ENCODE measurements around the gene NT5M. TPM values are rescaled to one million over a fixed set of nuclear protein-coding genes. Genes with fewer than 3 reads are reported as not detected.

The NT5M gene
- total RNA-seq, 1 experiment from 2014 or later: 0.41 TPM

DNA sequence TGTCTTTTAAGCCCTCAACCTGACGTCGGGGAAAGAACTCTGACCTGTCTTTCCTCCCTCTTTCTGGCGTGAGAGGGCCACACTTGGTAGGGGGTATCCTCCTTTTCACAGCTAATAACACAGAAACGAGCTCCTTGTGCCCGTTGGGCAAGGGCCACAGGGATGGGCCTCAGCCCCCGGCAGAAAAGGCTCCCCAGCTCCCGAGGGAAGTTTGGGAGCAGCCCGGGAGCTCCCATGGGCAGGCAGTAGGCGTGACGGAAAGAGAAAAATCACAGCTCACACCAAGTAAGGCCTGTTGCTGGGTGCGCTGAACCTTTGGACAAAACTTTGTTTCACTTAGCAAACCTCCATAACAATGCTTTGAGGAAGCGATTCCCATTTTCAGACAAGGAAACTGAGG is 90.8 kb downstream of the NT5M start:
- no peak for DNase-seq (ENCODE audit: low spot score)

DNA sequence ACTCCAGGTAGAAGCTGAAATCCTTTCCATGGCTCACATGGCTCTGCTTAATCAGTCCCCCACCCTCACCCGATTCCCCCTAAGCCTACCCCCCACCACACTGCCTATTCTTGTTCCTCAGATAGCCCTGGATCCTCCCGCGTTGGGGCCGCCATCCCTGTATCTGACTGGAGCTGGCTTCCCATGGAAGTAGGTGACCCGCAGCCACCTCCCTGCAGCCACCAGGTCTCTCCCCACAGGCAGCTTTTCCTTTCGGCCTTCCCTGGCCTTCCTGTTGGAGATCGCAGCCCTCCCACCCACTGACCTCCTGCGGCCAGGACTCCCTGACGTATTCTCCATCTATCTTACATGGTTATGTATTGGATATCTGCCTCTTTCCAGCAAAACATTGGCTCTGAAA is 91.3 kb downstream of the NT5M start:
- DNase-seq (ENCODE audit: low spot score): no peak

DNA sequence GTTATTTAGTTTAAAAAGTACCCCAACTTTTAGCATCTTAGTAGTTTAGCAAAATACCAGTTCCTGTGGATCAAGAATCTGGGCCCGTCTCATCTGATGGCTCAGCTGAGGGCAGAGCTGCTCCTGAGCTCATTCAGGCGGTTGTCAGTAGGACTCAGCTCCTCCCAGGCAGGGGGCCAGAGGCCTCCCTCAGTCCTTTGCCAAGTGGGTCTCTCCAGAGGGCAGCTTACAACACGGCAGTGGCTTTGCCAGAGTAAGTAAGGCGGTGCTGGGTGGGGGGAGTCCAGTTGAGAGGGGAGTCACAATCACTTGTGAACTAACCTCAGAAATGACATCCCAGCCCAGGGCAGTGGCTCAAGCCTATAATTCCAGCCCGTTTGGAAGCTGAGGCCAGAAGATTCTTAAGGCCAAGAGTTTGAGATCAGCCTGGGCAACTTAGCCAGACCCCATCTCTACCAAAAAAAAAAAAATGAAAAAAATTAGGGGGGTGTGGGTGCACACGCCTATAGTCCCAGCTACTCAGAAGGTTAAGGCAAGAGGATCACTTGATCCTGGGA is 92.2 kb downstream of the NT5M start:
- no peak for DNase-seq (ENCODE audit: low spot score)

DNA sequence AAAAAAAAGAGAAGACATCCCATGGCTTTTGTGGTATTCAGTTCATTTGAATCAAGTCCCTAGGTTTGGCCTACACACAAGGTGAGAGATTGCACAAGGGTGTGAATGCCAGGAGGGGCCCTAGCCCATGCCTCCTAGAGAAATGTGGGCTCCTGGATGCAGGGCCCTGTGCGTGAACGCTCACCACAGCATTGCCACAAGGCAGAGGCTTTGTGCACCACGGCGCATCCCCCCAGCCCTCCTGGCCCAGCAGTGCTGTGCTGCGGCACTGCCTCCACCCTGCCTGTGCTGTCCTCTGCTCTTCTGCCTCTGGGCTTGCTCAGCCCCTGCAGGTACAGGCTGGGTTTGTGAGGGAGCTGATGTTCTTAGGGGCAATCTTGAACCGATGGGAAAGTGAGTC is 92.7 kb downstream of the NT5M start:
- DNase-seq (ENCODE audit: low spot score): no peak

Other genes starting within 250 kb of the NT5M start
- 3.5 and 3.9 TPM in 2 replicates for gene PLD6, start 97.0 kb upstream of the NT5M start, total RNA-seq (2014; rRNA removed; shearing (Covaris generic))
- gene FLCN, start 66.2 kb upstream of the NT5M start, total RNA-seq (2014; rRNA removed; shearing (Covaris generic)): 14.8 and 21.8 TPM in 2 replicates
- 35.4 and 44.9 TPM in 2 replicates for gene COPS3, start 22.1 kb upstream of the NT5M start, total RNA-seq (2014; rRNA removed; shearing (Covaris generic))
- 8.9 and 10.5 TPM in 2 replicates for gene MED9, start 173.6 kb downstream of the NT5M start, total RNA-seq (2014; rRNA removed; shearing (Covaris generic))
- gene RASD1, start 193.0 kb downstream of the NT5M start, total RNA-seq (2014; rRNA removed; shearing (Covaris generic)): 5.9 and 6.0 TPM in 2 replicates

All from HT-29 (cell line).